Activated CD4-positive, CD25-positive, alpha-beta regulatory T cell (primary cell): Measurements from ENCODE around the gene FFAR2.
A peak's percentile ranks its signal among the peaks of the same experiment; 100 is the strongest.
"Not testable (repeated sequence)": the region's sequence is repeated elsewhere in the genome, so short reads cannot be mapped to it uniquely, and the experiment has no call there.

Source experiments
- DNase-seq, 4 experiments: peaks; one replicate each; lab custom pipeline; 2025; lab: John Stamatoyannopoulos, UW

FFAR2 gene

GRCh38 chr19:35447606-35448469 lies at the start of gene FFAR2:
FFAR2 (plus strand) TSS chr19:35448257; CDS start chr19:35449715, 1,458 bp downstream.
- no peak for DNase-seq

- DNase-seq: no peak
Observed at GRCh38 chr19:35398570-35398969, 49.5 kb upstream of the FFAR2 start.

DNA sequence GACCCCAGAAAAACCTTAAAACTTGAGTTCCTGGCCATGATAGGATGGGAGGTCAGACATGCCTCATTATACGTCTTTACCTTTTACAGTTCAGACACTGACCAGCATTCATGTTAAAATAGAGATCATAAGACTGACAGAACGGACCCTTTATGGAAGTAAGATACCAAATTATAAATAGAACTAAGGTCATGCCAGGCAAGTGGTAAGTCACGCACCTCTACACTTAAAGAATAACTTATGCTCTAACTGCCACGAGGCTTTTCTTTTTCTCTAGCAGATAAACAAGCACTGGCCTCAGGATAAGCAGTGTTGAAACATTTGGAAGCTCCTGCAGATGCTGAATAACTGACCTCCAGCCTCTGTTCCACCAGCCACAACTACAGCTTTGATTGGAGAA lies 48.8 kb upstream of the FFAR2 start:
- DNase-seq: no peak

DNA sequence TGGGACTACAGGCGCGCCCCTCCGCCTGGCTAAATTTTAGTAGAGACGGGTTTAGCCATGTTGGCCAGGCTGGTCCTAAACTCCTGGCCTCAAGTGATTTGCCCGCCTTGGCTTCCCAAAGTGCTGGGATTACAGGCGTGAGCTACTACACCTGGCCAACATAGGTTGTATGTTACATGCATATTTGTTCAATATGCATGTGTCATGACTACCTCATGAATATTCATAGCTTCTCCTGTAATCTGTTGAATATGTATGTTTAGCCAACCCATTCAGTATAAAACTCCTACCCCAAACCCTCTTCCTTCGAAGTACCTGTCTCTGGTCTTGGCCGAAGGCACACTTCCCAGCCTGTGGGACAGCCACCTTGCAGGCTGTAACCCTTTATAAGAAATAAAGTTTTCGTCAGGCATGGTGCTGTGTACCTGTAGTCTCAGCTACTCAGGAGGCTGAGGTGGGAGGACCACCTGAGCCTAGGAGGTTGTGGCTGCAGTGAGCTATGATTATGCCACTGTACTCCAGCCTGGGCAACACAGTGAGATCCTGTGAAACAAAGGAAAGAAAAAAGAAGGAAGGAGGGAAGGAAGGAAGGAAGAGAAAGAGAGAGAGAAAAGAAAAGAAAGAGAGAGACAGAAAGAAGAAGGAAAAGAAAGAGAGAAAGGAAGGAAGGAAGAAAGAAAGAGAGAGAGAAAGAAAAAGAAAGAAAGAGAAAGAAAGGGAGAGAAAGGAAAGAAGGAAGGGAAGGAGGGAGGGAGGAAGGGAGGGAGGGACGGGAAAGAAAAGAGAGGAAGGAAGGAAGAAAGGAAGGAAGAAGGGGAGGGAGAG lies 47.9 kb upstream of the FFAR2 start:
- no peak for DNase-seq

- no peak for DNase-seq
Observed at GRCh38 chr19:35400773-35401100, 47.3 kb upstream of the FFAR2 start.

- DNase-seq: not testable (repeated sequence)
Observed at GRCh38 chr19:35401416-35401815, 46.6 kb upstream of the FFAR2 start.

GRCh38 chr19:35403116-35403760 lies 44.8 kb upstream of the FFAR2 start:
- no peak for DNase-seq

DNA sequence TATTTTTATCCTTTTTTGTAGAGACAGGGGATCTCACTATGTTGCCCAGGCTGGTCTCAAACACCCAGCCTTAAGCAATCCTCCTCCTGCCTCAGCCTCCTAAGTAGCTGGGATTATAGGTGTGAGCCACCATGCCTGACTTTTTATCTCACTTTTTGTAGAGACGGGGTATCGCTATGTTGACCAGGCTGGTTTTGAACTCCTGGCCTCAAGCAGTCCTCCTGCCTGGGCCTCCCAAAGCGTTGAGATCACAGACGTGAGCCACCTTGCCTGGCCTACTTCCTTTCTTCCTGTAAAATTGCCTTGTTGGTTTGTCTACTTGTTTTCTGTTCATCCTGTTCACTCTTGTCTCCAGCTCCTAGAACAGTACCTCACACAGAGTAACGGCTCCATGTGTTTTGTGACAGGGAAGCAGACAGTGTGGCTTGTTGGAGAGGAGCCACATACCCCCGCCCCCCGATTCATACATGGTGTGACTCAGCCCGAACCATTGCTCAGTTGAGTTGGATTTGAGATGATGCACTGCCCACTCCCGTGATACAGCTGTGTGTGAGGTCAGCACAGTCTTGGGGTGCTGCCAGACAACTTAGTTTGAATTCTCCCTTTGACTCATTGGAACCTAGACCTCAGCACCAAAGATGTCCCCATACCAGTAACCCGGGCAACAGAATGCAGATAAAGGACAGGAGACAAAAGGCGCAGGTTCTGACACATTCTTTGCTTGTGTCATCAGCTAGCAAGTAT lies 43.0 kb upstream of the FFAR2 start:
- DNase-seq: peak in 1 of 4 experiments; percentile 4

GRCh38 chr19:35407619-35408018 lies 40.4 kb upstream of the FFAR2 start:
- no peak for DNase-seq

- DNase-seq: no peak
Observed at GRCh38 chr19:35408284-35409171, 39.5 kb upstream of the FFAR2 start.

DNA sequence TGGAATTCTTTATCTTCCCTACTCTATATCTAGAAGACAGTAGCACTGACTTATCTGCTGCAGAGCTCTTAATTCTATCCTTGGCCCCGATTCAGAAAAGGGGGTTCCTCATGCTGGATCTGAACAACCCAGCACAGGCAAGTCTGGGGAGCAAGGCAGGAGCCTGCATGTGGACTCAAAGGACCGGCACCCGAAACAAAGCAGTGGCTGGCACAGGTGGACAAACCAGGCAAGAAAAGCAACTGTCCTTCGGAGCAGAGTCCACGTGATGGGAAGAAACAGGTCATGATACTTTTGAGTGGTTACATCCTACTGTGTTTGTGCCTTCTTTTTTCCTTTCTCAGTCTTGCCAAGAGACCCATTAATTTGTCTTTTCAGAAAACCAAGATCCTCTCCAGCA lies 38.9 kb upstream of the FFAR2 start:
- no peak for DNase-seq

DNA sequence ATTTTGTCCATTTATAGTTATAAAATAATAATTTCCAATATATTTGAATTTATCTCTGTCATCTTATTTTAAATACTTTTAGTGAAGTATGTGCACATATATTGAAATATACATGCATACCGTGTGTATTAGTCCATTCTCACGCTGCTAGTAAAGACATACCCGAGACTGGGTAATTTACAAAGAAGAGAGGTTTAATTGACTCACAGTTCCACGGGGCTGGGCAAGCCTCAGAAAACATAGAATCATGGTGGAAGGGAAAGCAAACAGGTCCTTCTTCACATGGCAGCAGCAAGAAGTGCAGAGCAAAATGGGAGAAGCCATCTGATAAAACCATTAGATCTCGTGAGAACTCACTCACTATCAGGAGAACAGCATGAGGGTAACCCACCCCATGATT lies 37.6 kb upstream of the FFAR2 start:
- no peak for DNase-seq

DNA sequence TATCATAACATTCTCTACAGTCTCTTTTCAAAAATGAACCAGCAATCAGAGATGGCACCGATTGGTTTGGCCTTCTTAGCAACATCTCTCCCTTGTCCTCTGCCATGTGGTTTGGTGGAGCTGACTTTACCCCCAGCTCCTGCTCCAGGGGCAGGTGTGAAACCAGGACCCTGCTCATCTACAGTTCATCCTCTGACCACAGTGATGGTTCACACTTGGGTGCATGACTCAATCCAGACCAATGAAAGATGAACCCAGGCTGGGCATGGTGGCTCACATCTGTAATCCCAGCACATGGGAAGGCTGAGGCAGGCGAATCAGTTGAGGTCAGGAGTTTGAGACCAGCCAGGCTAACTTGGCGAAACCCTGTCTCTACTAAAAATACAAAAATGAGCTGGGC lies 33.6 kb upstream of the FFAR2 start:
- DNase-seq: no peak

DNA sequence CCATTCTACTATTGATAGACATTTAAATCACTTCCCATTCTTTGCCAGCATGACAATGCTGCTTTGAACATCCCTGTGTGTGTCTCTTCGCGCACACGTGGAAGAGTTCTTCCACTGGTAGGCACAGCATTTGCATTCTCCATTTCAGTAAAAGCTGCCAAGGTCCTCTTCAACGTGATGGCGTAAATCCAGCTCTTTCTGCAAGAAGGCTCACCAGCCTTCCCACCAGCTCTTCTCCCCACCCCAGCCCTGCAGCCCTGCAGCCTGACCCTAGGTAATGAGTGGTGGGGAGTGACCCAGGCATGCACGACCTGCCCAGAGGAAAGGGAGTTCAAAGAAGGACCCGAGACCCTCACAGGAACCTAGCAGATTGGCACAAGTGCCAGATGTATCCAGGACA lies 31.7 kb upstream of the FFAR2 start:
- DNase-seq: no peak

- DNase-seq: no peak
Observed at GRCh38 chr19:35417278-35417677, 30.8 kb upstream of the FFAR2 start.

GRCh38 chr19:35417713-35418534 lies 30.1 kb upstream of the FFAR2 start:
- no peak for DNase-seq

DNA sequence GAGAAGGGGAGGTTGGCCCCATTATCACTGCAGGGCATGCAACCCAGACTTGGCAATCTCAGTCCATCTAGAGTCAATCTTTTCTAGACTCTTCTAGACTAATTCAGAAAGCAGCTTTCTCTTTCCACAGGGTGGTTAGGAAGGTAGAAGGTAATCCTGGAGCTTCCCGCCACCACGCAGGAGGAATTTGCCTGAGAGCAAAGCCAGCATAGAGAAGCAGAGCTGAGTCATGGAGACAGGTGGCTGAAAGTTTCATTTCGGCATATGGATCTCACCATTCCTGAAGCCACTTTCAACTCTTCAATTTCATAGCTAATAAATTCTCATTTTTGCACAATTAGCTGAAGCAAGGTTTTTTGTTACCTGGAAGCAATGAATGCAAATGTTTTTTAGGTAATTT lies 29.0 kb upstream of the FFAR2 start:
- no peak for DNase-seq

- no peak for DNase-seq
Observed at GRCh38 chr19:35419805-35420204, 28.3 kb upstream of the FFAR2 start.

- DNase-seq: no peak
Observed at GRCh38 chr19:35421362-35421761, 26.7 kb upstream of the FFAR2 start.

DNA sequence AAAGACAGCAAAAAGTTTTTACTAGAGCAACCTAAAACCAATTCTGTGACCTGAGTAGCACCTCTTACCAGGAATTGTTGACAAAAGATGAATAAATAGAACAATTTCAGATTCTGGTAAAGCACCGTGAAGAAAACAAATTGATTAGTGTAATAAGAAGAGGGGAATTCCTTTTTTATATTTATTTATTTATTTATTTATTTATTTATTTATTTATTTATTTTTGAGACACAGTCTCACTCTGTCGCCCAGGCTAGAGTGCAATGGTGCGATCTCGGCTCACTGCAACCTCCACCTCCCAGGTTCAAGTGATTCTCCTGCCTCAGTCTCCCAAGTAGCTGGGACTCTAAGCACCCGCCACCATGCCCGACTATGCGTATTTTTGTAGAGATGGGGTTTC lies 24.7 kb upstream of the FFAR2 start:
- DNase-seq: not testable (repeated sequence)
